ENCODE results near the gene GAL3ST2.
"Not testable (repeated sequence)": the region's sequence is repeated elsewhere in the genome, so short reads cannot be mapped to it uniquely, and the experiment has no call there.

GAL3ST2 gene

DNA sequence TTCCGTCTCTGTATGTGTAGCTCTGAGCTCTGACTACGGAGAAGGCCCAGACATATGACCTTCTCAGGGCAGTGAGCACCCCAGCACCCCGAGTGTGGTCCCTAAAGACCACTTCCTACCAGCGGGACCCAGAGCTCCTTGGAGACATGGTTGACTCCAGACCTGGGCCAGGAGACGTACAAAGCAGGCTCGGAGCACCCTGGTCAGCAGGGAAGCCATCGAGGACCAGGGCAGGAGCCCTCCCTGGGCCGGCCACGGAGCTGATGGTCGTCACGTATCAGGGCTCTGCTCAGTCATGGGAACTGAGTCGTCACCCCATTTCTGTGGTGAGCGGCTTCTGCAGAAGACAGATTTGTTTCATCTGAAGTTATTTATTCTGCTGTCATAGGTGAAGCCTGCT, 19.6 kb downstream of the GAL3ST2 start:
- DNase-seq: no peak

DNA sequence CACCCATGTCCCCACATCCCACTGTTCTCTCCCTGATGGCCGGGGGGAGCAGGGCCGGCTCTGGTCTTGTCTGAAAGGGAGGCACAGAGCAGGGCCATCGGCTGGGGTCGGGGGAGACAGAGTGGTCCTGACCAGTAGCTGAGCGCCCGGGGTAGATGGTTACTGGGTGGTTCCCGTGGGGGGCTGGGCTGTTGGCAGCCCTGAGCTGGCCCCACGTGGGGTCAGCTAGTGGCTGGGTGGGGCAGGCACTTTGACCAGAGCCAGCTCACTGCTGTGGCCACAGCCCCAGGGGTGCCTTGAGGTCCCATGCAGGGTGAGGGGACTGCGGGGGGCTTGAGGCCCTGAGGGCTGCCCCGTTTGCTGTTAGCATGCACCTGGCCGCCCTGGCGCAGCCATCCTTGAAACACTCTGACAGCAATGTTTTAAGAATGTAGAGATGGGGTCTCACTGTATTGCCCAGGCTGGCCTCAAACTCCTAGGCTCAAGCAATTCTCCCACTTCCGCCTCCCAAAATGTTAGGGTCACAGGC, 20.1 kb downstream of the GAL3ST2 start:
- no peak for DNase-seq

DNA sequence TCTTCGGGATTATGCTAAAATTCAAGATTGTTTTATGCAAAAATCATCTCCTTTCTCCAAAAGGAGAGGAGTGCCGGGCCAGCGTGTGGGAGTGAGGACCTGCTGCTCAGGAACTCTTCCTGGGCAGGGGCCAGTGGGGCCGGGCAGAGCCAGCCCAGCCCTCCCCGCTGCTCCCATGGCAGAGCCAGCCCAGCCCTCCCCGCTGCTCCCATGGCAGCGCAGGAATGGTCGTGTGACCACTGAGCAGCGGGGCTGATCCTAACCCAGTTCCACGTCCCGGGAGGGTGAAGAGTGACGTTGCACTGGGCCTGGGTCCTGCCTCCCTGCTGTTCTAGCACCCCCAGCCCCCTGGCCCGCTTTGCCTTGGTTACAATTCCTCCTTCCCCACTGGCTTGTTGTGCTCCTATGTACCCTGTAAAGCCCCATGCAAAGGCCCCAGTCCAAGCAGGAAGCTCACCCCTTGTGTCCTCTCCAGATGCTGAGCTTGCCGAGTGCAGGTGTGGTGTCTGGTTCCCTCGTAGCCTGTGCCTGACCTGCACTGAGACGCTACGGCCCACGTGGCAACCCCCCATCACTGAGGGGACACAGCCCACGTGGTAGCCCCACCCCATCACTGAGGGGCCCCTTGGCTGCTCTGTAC, 20.9 kb downstream of the GAL3ST2 start:
- no peak for DNase-seq

DNA sequence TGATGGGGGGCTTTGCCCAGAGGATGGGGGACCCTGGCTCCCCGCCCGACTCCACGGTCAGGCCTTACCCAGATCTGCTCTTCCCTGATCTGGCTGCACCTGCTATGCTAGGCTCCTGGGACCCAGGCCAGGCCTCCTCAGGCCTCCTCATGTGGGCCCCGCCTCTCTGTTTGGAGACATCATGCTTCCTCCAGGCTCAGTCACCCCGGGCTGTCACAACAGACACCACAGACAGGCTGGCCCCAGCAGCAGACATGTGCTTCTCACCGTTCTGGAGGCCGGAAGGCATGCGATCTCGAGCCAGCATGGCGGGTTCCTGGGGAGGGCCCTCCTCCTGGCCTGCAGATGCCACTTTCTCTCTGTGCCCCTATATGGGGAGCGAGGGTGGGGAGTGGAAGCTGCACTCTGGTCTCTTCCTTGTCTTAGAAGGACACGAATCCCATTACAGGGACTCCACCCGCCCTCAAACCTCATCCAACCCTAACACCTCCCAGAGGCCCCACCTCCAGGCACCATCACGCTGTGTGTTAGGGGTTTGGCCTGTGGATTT, 21.5 kb downstream of the GAL3ST2 start:
- no peak for DNase-seq

DNA sequence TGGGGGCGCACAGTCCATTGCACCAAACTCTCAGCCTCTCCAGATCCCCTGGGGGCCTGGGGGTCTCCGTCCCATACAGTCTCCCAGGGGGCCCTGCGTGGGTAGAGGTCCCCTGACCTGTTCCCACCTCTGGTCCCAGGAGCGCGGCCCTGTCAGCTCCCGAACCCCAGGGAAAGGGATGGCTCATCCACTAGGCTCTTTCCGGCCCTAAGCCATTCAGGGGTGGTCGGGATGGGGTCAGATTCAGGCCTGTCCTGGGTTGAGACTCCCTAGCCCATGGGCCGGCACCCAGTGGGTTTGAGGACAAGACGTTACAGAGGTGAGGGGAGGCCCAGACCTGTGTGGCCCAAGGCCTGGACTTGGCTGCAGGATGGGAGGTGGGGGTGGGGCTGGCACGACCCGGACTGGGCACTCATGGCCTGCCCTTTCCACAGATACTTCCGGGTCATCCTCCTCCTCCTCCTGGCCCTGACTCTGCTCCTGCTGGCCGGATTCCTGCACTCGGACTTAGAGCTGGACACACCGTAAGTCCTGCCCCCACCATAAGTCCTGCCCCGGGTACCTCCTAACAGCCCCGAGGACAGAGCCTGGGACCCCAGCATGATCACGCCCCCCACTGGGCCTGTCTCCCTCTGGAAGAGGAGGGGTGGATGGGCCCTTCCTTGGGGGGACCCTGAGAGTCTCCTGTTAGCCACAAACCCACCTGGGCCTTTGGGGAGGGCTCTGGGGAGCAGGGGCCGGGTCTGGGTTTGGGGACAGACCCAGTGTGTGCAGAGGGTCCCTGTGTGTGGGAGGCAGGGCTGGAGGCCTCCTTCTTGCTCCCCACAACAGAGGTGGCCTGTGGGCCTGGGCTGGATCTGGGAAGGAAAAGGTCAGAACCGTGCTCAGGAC, 22.3 kb downstream of the GAL3ST2 start:
- no peak for DNase-seq

DNA sequence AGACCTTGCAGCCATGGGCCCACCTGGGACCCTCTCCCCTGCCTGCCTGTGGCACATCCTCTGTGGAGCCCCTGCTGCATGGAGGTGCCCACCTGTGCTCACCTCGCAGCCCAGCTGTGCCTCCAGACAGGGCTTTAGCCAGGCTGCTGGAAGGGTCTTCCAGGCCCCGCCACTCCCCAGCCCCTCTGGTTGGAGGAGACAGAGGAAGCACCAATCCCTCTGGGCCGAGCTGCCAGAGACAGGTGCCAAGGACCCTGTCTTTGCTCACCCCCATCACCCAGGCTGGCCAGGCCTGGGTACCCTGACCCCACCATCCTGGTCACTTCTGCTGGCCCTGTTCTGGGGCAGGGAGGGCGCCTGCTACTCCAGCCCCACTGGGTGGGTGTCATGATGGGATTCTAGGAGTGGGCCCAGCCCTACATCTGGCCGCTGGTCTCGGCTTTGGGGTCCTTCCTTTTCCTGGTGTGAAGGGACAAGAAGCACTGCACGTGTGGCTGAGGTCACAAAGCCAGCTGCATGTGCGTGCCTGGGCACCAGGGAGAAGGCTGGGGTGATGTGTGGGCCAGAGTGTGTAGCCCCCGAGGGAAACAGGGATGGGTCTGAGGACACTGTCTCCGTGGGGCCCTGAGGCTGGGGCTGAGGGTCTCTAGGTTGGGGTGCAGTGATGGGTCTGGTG, 23.0 kb downstream of the GAL3ST2 start:
- DNase-seq: no peak

DNA sequence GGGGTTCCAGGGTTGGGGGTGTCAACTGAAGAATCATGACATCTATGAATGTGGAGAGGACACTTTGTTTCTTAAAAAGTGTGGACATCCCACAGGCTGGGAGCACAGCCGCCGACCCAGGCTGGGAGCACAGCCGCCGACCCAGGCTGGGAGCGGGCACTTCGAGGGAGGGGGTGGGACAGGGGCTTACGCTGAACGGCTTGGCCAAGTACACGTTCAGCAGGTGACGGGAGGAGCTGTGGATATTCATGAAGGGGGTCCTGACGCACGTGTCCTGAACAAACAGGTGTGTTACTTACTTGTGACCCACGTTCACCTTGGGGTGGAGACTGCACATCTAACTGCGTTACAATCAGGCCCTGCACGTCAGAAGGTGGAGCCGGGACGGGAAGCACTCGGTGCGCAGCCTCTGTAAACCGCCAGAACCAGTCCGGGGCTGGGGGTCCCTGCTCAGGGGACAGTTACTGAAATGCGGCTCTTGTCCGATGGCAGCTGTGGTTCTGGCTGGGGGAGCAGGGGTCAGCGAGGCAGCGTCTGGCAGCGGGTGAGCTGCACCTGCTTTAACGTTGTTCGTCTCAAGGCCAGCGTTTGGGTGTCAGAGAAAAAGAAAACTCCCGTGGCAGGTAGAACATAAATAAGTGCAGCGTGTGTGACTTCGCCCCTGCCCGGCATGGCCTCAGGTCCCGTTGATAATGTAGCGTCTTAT, 23.7 kb downstream of the GAL3ST2 start:
- not testable (repeated sequence) for DNase-seq

DNA sequence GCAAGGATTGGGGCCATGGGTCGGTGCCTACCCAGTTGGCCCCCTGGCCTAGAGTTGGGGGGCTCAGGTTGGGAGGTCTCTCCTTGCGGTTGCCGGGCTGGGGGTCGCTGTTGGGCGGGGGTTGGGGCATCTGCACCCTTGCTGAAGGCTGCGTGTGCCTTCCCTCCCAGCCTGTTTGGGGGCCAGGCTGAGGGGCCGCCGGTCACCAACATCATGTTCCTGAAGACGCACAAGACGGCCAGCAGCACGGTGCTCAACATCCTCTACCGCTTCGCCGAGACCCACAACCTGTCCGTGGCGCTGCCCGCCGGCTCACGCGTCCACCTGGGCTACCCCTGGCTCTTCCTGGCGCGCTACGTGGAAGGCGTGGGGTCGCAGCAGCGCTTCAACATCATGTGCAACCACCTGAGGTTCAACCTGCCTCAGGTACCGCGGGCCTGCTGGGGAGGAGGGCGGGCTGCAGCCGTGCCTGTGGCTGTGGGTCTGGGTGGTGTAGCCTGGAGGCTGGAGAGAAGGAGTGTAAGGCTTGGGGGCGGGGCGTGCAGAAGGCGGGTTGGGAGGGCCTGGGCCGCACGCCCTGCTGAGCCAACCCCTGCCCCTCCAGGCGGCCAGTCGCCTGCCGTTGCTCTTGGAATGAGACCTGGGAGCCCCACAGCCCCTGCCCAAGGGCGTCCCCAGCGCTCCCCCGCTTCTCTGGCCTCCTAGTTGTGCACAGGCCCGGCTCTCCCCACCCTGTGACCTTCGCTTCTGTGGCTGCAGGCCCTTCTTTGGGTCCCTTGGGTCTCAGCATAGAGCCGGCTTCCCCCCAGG, 25.2 kb downstream of the GAL3ST2 start:
- no peak for DNase-seq

DNA sequence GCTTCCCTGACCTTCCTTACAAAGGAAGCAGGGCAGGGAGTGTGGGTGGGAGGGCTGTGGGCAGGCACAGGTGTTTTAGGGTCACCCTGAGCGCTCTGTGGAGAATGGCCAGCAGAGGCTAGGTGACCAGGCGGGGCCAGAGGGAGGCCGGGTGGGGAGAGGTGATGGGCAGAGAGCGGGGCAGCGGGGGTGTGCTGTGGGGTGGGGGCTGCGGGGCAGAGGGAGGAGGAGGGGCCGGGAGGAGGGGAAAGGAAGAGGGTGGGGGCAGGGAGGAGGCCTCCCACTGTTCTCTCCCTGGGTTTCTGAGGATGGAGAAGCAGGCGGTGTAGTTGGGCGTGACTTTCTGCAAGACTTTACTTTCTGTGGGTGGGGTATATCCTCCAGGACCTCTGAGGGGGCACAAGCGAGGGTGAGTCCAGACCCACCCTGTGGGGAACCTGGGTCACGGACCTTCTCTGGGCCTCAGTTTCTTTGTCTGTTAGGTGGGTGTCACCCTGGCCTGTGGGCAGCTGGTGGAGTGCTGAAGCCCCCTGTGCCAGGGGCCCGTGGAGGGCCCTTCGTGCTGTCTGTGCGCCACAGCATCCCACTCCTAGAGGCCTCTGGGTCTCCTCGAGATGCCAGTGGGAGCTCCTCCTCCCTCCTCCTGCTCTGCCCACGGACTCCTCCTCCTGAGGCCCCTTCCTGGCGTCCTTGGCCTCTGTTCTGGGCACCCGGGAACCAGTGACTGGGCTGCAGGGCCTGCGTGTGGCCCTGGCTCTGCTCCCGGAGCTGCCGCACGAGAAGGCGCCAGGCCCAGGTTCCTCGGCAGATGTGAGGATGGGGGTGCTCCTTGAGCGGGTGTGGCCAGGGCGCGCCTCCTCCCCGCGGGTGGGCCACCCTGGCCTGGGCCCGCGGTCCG, 26.0 kb downstream of the GAL3ST2 start:
- DNase-seq: no peak

DNA sequence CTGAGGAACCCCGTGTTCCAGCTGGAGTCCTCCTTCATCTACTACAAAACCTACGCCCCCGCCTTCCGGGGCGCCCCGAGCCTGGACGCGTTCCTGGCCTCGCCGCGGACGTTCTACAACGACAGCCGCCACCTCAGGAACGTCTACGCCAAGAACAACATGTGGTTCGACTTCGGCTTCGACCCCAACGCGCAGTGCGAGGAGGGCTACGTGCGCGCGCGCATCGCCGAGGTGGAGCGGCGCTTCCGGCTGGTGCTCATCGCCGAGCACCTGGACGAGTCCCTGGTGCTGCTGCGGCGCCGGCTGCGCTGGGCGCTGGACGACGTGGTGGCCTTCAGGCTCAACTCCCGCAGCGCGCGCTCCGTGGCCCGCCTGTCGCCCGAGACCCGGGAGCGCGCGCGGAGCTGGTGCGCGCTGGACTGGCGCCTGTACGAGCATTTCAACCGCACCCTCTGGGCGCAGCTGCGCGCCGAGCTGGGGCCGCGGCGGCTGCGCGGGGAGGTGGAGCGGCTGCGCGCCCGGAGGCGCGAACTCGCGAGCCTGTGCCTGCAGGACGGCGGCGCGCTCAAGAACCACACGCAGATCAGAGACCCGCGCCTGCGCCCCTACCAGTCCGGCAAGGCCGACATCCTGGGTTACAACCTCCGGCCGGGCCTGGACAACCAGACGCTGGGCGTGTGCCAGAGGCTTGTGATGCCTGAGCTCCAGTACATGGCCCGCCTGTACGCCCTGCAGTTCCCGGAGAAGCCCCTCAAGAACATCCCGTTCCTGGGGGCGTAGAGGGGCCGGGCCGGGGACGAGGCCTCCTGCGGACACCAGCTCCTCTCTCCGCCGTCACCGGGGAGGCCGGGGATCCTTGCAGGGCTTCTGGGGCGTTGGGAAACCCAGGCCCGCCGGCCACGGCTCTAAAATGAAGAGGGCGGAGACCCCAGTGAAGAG, 27.0 kb downstream of the GAL3ST2 start:
- peak; percentile 52 to 69 for DNase-seq

DNA sequence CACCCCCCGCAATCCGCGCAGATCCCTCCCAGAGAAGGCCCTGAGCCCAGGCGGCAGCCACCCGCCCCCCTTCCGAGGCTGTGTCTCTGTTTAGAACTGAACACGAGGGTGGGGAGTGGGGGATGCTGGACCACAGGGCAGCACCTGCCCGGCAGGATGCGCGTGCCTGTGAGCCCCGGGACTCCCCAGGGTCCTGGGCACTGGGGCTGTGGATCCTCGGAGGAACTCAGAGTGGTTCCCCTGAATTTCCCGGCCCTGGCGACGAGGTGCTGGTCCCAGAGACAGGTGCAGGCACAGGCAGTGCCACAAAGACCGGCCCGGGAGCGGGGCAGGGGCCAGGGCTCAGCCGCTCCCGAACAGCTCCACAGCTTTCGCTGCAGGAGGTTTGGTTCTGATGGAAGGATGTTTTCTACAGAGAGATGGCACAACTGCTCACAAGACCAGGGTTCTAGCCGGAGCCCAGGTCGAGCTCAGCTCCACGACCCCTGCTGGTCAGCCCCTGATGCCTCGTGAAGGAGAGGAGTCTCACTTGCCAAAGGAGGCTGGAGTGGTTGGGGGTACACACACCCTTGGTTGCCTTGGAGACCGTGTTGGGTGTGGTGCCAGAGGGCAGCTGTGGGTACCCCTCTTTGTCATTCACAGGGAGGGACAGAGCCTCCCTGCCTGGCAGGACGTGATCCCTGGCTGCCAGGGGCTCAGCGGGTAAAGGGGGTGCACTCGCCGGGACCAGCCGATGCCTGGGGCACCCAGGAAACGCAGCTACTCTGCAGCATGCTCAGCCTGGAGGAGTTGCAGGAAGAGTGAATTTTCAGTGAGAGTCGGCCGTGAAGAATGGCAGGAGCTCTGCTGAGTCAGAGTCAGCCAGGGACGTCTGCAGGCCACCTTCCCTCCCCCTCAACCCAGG, 28.0 kb downstream of the GAL3ST2 start:
- no peak for DNase-seq

DNA sequence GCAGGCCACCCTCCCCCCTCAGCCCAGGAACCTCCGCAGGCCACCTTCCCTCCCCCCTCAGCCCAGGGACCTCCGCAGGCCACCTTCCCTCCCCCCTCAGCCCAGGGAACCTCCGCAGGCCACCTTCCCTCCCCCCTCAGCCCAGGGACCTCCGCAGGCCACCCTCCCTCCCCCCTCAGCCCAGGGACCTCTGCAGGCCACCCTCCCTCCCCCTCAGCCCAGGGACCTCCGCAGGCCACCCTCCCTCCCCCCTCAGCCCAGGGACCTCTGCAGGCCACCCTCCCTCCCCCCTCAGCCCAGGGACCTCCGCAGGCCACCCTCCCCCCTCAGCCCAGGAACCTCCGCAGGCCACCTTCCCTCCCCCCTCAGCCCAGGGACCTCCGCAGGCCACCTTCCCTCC, 29.6 kb downstream of the GAL3ST2 start:
- not testable (repeated sequence) for DNase-seq

DNA sequence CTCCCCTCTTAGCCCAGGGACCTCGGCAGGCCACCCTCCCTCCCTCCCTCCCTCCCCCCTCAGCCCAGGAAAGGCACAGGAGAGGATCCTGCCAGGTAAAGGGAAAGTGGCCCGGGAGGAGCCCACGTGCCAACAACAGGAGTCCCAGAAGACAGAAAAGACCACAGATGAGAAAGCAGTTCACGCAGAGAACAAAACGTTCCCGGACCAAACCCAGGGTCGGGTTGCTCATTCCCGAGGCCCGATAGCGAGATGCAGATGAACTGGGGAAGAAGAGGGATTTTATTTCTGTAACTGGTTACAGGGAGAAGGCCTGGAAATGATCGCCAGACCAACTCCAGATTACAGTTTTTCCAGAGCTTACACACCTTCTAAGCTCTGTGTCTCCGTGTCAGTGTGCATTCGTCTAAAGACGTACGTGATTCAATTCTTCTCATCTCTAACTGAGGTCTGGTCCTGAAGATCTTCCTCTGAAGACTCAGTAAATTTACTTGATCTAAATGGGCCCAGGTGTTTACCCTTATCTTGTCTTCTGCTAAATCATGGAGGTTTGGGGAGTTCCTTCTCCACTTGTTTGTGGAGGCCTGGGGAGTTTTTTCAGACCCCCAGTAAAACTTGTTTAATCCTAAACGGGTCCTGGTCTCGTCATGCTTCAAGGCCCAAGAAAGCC, 31.6 kb downstream of the GAL3ST2 start:
- no peak for DNase-seq

DNA sequence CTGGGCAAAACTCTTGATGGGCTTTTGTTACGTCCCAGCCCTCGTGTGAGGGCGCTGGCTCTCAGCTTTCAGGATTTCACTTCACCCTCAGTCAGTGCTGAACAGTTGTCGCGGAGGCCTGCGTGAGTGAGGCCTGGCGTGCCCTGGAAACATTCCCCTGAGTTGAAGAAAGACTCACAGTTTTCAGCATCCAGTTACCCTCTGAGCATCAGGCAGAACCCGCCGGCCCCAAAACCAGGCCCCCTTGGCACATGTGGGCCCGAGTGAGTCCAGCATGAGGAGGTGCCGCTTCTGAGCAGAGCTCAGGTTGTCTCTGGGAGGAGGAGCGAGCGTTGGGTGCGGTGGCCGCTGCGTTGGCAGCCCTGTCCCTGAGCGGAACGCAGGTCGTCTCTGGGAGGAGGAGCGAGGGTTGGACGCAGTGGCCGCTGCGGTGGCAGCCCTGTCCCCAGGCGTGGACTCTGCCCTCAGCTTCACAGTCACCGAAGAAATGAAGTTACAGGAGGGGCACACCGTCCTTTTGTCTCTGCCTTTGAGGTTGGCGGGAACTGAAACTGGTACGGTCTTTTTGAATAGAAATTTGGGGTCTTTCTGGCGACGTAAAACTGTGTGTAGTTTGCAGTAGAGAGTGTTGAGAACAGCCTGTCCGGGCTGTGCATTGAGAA, 32.2 kb downstream of the GAL3ST2 start, which contains the start of gene NEU4:
Gene NEU4 (plus strand): TSS at position 473 of the 662 bp plus-strand sequence. CDS start 5,292 bp downstream, outside the sequence.
- DNase-seq: no peak

DNA sequence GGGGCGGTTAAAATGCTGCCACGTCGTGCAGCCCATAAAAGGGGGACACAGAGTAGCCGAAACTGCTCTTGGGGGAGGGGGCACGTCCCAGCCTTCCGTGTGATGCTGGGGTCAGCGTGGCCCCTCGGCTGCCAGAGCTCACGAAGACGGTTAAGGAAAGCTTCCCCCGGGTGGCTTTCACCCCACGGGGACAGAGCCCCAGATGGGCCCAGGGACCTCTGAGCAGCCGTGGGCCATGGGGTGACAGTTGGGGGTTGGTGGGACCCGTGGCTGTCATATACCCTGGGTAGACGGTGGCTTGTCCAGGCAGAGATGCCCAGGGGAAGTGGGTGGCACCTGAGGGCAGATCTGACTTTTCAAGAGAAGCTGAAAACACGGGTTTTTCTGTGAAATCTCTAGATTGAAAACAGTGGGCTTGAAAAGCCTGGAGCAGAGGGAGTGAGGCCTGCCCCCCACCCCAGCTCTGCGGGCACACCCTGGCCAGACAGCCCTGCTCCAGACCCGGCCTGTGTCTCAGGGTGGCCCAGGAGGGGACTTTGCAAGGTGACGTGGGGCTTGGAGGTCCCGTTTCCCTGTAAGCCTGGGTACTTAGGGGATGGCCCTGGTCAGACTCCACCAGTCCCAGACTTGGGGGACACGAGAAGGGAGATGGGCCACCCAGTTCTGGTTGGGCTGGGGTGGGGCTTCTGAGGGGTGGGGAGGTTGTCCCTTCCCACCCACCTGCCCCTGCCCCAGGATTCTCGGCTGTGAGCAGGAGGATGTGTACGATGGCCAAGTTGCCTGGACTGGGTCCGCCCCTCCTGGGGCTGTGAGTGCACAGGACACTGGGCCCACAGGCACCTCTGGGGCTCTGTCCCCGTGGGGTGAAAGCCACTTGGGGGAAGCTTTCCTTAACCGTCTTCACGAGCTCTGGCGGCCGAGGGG, 33.0 kb downstream of the GAL3ST2 start:
- no peak for DNase-seq

Data from NCI-H1930 (cell line).